Measurements from ENCODE around the gene VGLL2.

Gene VGLL2

GRCh38 chr6:117269638-117270054 lies 4.3 kb downstream of the VGLL2 start:
- DNase-seq = no peak

- DNase-seq = no peak
Measured at GRCh38 chr6:117270055-117270842, 4.9 kb downstream of the VGLL2 start.

DNA sequence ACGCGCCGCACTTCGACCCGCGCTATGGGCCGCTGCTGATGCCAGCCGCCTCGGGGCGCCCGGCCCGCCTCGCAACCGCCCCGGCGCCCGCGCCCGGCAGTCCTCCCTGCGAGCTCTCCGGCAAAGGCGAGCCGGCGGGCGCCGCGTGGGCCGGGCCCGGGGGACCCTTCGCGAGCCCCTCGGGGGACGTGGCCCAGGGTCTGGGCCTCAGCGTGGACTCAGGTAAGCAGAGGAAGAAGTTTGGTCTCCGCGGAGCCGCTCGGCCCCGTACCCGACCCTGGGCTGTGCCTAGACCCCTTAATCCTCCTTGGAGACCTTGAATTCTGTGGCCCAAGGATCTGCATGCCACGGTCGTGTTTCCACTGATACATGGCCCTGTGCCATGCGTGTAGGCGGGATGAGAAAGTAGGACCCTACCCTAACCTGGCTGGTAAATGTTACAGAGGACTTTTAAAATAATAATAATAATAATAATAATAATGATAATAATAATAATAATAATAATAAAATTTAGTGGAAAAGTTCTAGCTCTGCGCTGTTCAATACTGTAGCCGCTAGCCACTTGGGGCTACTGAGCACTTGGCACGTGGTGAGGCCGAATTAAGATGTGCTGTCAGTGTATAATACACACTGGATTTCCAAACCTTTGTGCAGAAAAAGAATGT lies 5.6 kb downstream of the VGLL2 start:
- DNase-seq = no peak

DNA sequence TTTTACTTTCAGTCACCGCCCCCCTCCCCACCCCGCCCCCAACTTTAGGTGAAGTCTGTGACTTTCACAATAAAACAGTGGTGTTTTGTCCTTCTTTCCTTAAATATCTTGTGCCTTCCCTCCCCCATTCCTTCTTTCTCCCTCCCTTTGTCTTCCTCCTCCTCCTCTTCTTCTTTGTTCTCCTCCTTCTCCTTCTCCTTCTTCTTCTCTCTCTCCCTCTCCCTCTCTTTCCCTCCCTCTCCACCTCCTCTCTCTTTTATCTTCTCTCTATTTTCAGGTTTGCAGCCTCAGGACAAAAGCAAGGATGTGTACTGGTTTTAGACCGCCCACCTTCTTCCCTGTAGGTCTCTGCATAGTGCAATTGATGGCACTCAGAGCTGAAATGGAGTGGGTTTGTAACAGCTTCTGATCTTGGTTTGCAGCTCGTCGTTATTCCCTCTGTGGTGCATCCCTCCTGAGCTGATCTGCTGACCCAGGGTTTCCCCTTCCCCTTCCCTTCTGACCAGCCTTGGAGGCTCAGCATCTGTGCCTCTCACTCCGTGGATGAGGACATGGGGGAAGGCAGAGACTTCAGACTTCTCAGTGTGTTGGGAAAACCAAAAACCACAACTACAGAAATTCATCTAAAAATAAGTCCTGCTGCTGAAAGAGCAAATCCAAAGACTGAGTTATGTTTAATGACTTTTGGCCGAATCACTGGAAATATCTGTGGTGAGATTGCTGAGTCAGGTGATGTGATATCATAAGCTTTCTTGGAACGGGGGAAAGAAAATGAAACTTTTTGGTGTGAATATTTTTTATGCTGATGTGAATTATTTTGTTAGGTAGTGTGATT lies 6.9 kb downstream of the VGLL2 start:
- DNase-seq = no peak

DNA sequence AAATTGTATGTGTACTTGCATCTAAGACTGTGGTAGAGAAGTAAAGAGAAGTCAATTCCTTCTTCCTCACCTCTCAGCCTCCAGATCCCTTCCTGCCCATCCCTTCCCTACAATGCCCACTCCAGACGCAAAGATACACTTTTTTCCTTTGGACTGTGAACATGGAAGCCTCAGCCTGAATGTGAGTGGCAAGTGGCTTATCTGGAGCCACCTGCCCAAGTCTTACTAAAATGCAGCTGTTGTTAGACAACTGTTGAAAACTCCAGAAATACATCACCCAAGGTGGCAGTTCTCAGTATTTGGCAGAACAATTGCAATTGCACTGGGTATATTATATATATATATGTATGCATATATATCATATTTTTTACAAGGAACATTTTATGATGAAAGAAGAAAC lies 7.5 kb downstream of the VGLL2 start:
- DNase-seq = no peak

GRCh38 chr6:117275205-117275604 lies 9.8 kb downstream of the VGLL2 start:
- no peak for DNase-seq

DNA sequence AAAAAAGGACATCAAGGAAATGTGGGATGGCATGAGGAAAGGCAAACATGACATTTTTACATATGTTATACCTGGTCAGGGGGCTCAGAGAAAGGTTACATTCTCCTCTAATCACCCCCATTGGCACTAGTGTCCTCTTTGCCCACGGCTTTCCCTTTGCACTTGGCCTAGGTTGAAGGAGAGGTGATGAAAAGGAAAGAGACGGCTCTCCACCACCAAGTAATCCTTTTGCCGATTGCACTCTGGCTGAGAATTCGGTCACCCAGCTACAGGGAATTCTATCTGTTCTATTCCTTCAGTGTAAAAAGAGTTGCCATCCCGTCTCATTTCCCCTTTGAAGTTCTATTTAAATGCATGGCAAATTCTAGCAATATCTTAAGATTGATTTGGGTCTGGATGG lies 10.4 kb downstream of the VGLL2 start:
- no peak for DNase-seq

DNA sequence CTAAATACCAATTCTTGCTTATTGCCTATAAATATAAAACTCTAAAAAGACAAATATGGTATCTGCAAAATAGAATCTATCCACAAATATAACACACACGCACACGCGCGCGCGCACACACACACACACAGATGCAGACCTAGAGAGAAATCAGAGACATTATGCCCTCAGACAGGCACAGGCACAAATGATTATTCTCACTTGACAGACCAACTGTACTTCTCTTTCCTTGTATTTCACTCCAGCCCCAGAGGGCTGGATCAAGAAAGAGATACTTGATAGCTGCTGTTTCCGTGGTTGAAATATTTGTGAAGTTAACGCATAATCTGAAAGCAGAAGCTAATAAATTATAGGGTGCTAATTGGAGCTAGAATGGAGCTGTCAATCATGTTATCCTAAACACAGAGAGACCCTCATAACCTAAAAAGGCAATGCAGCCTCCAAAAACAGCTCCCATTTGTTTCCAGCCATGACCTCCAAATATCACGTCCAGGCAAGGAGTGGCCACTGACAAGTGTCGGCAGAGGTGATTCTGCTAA lies 11.5 kb downstream of the VGLL2 start:
- no peak for DNase-seq

DNA sequence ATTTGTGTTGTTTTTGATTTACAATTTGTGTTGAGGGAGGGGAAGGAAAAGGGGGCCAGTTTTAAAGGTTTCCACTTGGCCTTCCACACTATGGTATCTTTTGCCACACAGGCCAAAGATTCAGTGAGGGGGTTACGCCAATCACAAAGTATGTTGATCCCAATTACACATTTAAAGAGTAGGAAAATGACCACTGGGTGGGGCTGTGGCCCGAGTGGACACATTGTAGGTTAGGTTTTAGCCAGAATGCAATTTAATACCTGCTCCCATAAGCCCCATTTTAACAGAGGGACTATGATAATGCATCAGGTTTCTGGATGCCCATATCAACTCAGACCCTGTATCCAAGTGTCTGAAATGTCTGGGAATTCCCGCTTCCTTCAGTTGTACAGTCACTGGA lies 15.6 kb downstream of the VGLL2 start:
- DNase-seq = no peak

DNA sequence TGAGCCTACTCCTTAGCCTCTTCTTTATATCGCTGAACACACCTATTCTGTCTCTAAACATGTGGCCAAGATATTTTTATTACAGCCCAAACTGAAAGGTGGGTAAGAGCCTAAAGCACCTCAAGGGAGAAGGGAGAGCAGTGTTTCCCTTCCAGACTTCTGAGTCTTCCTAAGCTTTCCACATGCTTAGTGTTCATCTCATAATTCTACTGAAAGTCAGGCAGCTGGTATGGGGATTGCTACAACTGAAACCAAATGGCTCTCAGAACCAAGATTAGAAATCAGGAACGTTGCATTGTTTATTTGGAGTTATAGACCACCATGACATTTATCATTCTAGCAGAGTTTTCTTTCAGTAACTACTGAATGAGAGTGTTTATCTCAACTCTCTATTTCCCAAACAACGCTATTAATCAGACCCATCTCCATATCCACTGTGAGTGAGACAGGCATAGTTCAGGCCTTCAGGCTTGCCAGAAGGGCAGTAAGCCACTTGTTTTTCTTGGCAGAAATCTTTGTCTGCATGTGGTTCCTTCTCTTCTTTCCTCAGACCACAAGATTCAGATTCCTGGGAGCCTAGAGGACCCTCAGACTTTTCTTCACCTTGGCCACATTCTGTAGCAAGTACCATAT lies 22.8 kb downstream of the VGLL2 start:
- no peak for DNase-seq

DNA sequence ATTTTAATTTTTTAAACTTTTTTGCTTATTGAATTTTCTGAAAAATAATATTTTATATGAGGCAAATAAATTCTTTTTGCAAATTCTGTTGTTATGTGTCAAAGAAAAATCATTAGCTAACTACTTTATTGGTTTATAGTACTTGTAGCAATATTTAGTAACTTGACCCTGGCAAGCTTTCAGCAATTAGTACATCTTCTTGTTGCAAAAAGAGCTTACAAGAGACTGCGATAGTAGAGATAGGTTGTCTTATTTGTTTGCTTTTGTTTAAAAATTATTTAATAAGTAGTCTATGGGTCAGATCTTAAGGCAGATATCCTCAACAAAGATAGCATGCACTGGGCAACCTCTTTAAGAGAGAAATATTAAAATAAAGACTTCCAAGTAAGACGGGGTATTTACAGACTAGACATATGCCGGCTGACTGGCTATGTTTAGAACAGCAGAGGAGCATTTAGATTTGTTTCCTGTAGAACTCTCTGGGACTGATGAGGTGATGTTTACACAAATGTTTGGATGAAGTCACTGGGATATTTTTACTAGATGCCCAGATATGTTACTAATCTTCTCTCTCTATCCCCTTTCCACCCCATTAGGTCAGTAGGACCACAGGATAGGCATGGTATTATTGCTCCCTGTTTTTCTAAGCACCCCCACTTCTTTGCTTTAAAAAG lies 25.0 kb downstream of the VGLL2 start:
- no peak for DNase-seq

DNA sequence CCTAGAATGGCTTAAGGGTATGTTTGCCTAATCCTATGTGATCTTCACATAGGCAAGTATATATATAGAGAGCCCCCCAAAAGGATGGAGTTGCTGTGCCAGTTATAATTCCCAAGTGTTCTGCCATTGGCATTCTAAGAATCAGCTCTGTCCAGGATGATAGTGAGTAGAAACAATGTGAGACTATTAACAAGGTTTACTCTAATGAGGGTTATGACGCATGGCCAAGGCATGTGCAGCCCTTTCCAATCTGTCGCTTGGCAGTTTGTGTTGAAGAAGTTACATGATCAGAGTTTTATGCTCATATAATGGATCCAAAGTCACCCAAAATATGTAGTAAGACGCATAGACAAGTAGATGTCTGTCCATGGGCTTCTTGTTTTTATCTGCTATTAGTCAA lies 33.6 kb downstream of the VGLL2 start:
- no peak for DNase-seq

DNA sequence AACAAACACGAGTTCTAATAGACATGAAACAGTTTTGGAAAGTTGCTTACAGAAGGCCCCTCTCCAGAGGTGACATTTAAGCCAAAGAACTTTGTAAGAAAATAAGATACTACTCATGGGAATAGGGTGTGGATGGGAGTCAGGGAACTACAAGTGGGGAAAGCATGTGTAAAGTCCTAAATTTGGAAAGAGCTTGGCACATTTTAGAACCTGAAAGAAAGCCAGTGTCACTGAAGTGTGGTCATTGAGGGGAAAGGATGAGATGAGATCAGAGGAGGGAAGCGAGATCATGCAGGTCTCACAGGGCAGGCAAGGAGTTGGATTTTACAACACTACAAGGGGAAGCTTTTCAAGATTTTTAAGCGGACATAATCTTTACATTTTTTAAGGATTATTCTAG lies 38.0 kb downstream of the VGLL2 start:
- no peak for DNase-seq

DNA sequence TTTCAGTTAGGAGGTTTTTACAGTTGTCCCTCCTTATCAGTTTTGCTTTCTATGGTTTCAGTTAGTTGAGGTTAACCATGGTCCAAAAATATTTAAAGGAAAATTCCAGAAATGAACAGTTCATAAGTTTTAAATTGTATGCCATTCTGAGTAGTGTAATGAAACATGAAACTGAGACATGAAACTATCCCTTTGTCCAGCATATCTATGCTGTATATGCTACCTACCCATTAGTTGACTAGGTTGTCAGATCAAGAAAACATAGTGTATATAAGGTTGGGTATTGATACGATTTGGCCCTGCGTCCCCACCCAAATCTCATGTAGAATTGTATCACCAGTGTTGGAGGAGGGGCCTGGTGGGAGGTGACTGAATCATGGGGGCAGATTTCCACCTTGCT lies 39.1 kb downstream of the VGLL2 start:
- no peak for DNase-seq

GRCh38 chr6:117306227-117306790 lies 41.0 kb downstream of the VGLL2 start:
- no peak for DNase-seq

GRCh38 chr6:117307655-117308054 lies 42.3 kb downstream of the VGLL2 start:
- DNase-seq = no peak

DNA sequence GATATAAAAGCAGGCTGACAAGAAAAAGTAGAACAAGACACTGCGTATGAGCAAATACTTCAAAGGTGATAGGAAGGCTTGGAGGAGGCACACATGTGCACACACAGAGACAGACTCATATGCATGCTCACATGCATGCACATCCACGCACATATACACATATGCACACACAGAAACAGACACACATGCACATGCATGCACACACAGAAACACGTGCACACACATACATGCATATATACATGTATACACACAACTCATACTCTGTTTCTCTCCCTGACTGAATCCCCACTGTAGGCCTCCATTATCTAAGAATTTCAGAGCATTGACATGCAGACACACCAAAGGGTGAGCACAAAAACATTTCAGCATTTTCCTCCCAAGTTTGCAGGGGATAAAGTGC lies 43.7 kb downstream of the VGLL2 start:
- no peak for DNase-seq

DNA sequence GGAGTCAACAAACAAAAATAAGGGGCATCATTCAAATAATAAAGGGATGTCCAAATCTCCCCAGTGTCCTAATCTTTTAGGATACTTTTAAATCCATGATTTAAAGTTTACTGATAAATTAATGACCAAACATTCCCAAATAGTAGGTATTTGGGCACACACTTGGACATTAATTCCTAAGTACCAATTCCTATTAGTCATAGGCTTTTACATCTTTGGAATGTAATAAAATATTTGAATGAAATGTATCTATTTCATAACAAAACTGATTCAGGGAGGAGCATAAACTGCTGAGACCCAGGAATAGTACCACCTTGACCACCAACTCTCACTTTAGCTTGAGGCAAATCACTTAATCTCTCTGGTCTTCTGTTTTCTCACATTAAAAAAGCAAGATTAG lies 44.3 kb downstream of the VGLL2 start:
- DNase-seq = no peak

DNA sequence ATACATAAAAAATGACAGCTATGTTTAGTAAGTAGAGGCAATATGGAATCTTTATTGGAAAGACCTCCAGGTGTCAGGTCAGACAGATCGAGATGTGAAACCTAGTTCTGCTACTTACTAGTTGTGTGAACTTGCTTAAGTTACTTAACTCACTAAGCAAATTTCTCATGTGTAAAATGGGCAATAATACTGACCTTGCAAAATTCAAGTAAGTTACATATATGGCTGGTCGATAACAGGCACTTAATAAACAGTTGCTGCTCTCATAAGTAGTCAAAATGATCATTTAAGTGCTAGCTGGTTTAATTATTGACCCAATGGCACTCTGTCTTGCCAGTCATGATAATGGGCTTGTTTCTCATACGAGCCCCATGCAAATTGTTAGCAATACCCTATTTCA lies 46.0 kb downstream of the VGLL2 start:
- DNase-seq = no peak

DNA sequence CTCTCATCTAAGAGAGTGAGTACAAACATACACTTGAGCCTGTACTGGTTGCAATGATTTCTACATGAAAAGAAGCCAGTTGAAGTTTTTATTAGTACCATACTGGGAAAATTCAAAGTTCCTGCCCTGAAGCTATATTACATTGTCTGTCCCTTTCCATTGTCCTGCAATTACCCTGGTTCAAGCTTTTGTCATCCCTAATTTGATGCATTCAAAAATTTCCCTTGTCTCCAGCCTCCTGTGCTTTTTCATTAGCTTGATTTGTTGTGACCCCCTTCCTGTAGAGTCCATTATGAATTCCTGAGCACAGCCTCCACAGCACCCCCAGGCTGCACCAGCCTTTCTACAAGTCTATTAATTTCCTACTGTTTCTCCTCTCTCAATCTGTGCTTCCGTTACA lies 46.4 kb downstream of the VGLL2 start:
- DNase-seq = no peak

DNA sequence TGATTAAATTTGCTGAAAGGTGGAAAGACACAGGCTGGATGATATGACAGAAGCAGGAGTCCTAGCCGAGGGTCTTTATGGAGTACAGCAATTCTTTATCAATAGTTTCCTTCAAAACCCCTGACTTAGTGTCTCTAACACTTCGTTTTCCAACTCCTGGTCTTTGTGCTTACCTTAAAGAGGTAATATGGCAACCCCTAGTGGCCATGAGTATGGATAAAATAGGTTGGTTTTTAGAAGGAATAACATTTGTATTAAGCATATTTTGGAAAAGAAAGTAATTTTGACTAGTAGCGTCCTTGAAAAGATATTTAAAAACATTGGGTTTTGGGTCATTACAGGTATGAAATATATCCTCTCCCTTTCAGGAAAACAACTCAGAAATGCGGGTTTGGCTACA lies 51.9 kb downstream of the VGLL2 start:
- DNase-seq = no peak
